Large intestine (tissue), 3 donors: Measurements from ENCODE around the gene CLDN12. TPM values are rescaled to one million over a fixed set of nuclear protein-coding genes. Genes with fewer than 3 reads are reported as not detected.

Experiments
- DNase-seq, 2 donors: peaks; one replicate each; pipeline versions ENCODE4 v3.0.0 to v3.0.0-alpha.2; 2013
- H3K27ac ChIP-seq: one replicate; pipeline ENCODE4 v1.5.1; 2013; ENCODE audit warnings: low read length
- H3K27me3 ChIP-seq: 2 replicates; pipeline ENCODE4 v1.6.1; 2013; ENCODE audit warnings: low read length; ENCODE audit not compliant: control insufficient read depth, insufficient read depth
- H3K36me3 ChIP-seq: 2 replicates; pipeline ENCODE4 v1.6.1; 2013; ENCODE audit warnings: low read length; ENCODE audit not compliant: control insufficient read depth, insufficient read depth
- H3K4me1 ChIP-seq: one replicate; pipeline ENCODE4 v1.6.1; 2013; ENCODE audit warnings: low read length; ENCODE audit not compliant: control insufficient read depth, insufficient read depth
- H3K4me3 ChIP-seq: one replicate; pipeline ENCODE4 v1.5.1; 2013; ENCODE audit warnings: low read length
- H3K9me3 ChIP-seq: one replicate; pipeline ENCODE4 v1.6.1; 2013; ENCODE audit warnings: mild to moderate bottlenecking, low read depth, low read length, moderate library complexity; ENCODE audit not compliant: control insufficient read depth
- WGBS: methylation state at CpG from one replicate; pipeline ENCODE4 v1.1.5; 2013; ENCODE audit warnings: low lambda C conversion rate; ENCODE audit not compliant: insufficient coverage; 5-methylcytosine and 5-hydroxymethylcytosine counted together
- polyA plus RNA-seq: library from polyadenylated mRNA; unstranded; fragments of 120-200 nt; gene quantifications from one replicate; pipeline ENCODE4 v1.2.1, GENCODE V29; 2013

CLDN12 gene
- polyA plus RNA-seq, 1 donor: 41.7 TPM

DNA sequence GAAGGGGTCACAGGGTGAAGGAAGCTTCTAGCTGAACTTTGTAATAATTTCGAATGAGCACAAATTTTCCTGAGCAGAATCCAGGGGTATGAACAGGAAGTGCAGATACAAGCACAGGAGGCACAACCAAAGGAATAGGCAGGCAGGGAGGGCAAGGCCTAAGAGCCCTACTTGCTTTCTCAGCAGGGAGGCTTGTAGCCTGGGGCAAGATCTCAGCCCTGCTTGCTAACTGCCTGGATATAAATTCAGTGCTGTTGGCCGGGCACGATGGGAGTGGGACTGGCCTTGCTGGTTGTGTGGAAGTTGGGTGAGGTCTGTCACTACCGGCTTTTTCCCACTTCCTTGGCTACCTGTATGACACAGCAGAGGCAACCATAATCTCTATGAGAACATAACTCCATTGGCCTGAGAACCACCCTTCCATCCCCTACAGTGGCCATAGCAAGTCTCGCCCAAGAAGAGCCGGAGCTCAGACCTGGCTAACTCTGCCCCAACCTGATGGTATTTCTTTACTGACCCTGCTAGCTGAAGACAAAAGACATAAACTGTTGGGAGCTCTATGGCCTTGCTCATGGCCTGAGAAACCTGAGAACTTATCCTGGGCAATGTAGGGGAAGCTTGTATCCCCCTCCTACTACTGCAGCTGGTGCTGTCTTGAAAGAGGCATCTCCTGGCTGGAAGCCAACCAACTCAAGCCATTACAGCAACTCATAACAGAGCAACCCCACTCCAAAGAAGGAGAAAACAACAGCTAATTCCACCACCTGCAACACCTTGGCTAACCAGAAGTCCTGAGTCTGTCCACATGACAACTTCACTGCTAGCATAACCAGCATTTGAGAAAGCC, 27.6 kb downstream of the CLDN12 start:
- WGBS: no CpG with 5 or more reads among the region's 6 CpGs
- Histone ChIP-seq H3K4me1 (no peaks in the 10 kb centered on the region), H3K36me3 (no peaks in the 10 kb centered on the region), H3K27ac (no peak overlapping the region), H3K4me3 (no peak overlapping the region), H3K27me3 (no peaks in the 10 kb centered on the region), H3K9me3 (peaks cover 15% of the 10 kb centered on the region)
- no peak for DNase-seq

DNA sequence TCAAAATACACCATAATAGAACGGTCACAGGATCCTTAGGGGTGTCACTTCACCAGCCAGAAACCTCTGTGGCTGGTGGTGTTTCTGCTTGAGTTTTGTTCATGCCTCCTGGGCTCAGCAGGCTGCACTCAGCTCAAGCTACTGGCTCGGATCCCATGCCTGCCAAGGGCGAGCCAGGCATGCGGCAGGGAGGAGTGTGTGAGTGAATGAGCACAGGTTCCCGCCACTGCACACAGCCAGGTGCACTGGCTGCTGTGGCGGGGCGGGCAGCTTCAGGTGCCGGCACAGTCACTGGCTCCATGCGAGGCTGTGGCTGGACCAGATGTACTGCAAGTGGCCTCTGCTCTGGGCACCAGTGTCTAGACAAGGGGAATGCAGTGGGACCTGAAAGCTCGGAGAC, 29.5 kb downstream of the CLDN12 start:
- no peak for DNase-seq

DNA sequence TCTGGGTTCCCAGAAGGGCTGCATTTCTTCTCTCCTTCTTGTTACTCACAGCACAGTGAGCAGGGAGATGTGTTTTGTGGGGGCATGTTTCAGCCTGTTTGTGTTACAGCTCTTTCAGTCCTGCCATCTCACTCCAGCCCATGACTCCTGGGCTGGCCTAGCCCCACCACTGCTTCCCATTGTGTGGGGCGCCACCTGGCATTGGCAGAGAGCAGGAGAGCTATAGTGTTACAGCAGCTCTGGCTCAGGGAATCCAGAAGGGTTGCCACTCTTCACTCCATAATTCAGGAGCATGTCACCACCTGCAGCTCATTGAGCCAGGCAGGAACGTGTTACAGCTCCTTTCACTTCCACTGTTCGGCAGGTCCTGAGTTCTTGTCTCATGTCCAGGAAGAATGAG, 30.0 kb downstream of the CLDN12 start:
- H3K9me3 ChIP-seq: peaks cover 15% of the 10 kb centered on the region
- H3K4me3 ChIP-seq: no peak overlapping the region
- H3K36me3 ChIP-seq: no peaks in the 10 kb centered on the region
- WGBS: no CpG with 5 or more reads among the region's 3 CpGs
- DNase-seq: no peak
- no peaks in the 10 kb centered on the region for H3K27me3 ChIP-seq
- H3K27ac ChIP-seq: no peak overlapping the region
- H3K4me1 ChIP-seq: no peaks in the 10 kb centered on the region

More for the DNA sequence above, 29.5 kb downstream of the CLDN12 start:
- H3K36me3 ChIP-seq: no peaks in the 10 kb centered on the region
- peaks cover 15% of the 10 kb centered on the region for H3K9me3 ChIP-seq
- no CpG with 5 or more reads among the region's 10 CpGs for WGBS
- no peak overlapping the region for H3K4me3 ChIP-seq
- no peaks in the 10 kb centered on the region for H3K4me1 ChIP-seq
- no peaks in the 10 kb centered on the region for H3K27me3 ChIP-seq
- no peak overlapping the region for H3K27ac ChIP-seq

DNA sequence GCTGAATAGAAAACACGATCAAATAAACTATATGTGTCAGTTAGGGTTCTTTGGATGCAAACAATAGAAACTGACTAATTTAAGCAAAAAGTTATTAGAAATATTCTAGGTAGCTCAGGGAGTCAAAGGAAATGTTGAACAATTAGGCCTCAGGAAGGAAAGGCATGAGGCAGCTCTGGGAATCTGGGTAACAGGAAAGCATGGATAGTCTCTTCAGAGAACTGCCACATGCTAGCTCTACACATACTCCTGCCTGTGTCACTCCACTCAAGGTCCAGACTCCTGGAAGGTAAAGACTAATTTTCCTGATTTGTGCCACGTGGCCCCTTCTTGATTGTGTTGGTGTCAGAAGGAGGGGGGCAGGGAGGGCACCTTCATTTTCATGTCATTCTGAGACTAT, 42.4 kb downstream of the CLDN12 start:
- Histone ChIP-seq H3K27me3 (no peaks in the 10 kb centered on the region), H3K4me1 (no peaks in the 10 kb centered on the region), H3K4me3 (no peak overlapping the region), H3K27ac (no peak overlapping the region), H3K36me3 (no peaks in the 10 kb centered on the region), H3K9me3 (no peaks in the 10 kb centered on the region)
- 67% methylated on average over 1 of the region's 2 CpGs for WGBS
- DNase-seq: no peak

DNA sequence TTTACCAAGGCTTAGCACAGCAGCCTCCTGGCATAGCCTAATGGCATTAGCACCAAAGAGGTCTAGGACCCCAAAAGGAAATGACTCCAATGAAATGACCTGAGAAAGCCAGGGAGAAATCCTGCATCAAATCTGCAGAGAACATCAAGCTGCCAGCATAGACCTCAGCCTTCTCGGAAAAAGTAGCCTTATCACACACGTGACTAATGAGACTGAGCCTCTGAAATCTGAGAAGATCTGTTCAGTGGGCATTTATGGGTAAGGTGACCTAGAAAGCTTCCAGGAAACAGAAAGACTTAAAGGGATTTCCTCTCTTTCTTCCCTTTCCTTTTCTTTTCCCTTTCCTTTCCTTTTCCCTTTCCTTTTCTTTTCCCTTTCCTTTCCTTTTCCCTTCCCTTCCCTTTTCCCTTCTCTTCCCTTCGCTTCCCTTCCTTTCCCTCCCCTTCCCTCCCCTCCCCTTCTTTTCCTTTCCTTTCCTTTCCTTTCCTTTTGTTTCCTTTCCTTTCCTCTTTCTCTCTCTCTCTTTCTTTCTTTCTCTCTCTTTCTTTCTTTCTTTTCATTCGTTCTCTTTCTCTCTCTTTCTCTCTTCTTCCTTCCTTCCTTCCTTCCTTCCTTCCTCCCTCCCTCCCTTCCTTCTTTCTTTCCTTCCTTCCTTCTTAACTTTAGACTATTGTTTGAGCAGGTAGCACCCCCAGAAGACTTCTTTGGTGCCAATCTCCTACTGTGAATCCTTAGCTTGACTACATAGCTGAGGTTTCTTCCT, 43.1 kb downstream of the CLDN12 start:
- WGBS: 100% methylated on average over 2 of the region's 4 CpGs
- Histone ChIP-seq H3K4me3 (no peak overlapping the region), H3K27ac (no peak overlapping the region), H3K9me3 (no peaks in the 10 kb centered on the region), H3K27me3 (no peaks in the 10 kb centered on the region), H3K36me3 (no peaks in the 10 kb centered on the region), H3K4me1 (no peaks in the 10 kb centered on the region)
- DNase-seq: no peak

DNA sequence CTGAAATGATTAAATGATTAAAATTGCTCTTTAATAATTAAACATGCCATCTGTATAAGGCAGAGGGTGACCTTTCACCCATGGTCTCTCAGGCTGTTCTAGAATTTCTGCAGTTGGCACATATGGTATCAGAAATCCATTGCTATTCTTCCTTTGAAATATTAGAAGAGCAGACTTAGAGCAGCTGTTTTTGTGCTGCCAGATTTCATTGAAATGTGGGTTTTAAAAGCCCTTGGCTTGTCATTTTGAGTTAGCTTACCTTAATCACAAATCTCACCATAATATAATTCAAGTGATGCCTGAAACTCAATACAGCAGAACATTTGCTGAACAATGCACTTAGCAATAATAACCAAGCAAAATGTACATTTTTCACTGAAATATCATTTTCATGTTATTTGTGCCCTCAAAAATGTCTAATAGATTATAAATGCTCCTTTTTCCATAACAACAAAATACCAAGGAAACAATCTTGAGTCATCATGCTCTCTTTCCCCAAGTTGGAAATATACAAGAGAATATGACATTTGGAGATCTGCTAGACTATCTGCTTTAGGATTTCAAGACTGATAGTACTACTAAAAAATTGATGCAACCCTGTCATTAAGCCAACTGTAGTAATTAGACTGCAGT, 50.1 kb downstream of the CLDN12 start:
- no peaks in the 10 kb centered on the region for H3K27me3 ChIP-seq
- H3K27ac ChIP-seq: no peak overlapping the region
- no peaks in the 10 kb centered on the region for H3K9me3 ChIP-seq
- H3K4me3 ChIP-seq: no peak overlapping the region
- H3K36me3 ChIP-seq: no peaks in the 10 kb centered on the region
- no peak for DNase-seq
- no peaks in the 10 kb centered on the region for H3K4me1 ChIP-seq

DNA sequence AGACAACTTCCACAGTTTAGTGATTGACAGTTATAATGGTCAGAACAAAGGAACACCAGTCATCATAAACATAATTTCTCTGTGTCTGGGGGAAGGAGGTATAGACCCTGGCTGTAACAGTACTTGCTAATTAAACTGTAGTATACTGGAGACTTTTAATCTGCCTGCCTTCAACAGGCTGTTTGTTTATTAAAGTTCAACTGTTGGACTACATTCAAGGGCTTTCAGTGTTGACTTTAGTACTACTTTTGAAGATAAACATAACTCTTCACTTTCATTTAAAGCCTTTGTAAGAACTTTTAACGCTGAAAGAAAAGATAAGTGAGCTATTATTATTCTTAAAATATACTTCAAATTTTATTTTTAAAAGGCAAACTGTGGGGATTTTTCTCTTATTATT, 50.7 kb downstream of the CLDN12 start:
- Histone ChIP-seq H3K4me1 (no peaks in the 10 kb centered on the region), H3K36me3 (no peaks in the 10 kb centered on the region), H3K27me3 (no peaks in the 10 kb centered on the region), H3K4me3 (no peak overlapping the region), H3K9me3 (no peaks in the 10 kb centered on the region), H3K27ac (no peak overlapping the region)
- WGBS: 33% methylated on average over 1 of the region's 1 CpG
- no peak for DNase-seq

DNA sequence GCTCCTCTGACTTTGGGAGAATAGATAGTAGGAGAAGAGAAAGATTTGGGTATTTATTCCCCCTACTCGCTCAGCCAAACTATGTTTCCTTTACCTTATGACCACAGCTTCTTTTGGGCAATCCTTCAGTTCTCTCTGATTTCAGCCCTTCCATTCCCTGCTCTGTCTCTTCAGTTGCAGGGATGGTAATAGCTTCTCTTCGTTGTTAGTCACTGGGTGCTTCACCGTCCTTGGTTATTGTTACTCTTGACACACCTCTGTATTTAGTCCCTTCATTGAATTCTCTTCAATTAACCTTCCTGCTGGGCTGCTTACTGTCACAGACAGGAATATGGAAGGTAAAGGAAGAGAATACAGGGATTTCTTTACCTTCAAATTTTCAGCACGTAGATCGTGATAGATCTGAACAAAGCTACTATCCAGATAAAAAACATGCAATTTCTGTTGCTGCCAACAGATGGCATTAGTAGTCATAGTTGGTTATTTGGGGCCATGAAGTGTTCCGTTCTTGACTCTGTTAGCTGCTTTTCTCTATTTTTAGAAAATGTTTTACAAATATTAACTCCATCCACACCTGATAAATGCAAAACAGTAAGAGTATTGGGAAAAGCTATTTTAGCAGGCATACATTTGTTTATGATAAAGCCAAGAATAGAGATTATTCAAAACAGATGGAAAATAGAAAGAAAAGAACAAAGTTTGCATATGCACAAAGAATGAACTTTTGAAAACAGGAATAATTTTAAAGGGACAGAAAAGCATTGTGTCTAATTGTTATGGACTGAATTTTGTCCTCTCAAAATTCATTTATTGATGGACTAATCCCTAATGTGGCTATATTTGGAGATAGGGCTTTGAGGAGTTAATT, 52.1 kb downstream of the CLDN12 start:
- Histone ChIP-seq H3K27me3 (no peaks in the 10 kb centered on the region), H3K36me3 (no peaks in the 10 kb centered on the region), H3K4me1 (no peaks in the 10 kb centered on the region), H3K27ac (no peak overlapping the region), H3K4me3 (no peak overlapping the region), H3K9me3 (no peaks in the 10 kb centered on the region)
- DNase-seq: peak in 1 of 2 donors; percentile 49
- WGBS: 22% methylated on average over 3 of the region's 6 CpGs

DNA sequence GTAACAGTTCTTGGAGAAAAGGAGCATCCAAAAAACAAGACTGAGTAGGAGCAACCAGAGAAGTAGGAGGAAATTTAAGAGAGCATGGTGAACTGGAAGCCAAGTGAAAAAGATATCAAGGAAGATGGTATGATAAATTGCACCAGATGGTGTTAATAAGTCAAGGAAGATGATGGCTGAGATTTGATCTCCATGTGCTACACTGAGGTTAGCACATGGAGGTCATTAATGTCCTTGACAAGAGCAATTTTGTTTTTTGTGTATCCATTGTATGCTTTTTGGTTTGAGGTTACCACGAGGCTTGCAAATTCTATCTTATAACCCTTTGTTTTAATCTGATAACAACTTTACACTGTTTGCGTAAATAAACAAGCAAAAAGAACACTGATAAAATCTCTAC, 54.8 kb downstream of the CLDN12 start:
- Histone ChIP-seq H3K4me3 (no peak overlapping the region), H3K4me1 (no peaks in the 10 kb centered on the region), H3K27ac (no peak overlapping the region), H3K9me3 (no peaks in the 10 kb centered on the region), H3K27me3 (no peaks in the 10 kb centered on the region), H3K36me3 (no peaks in the 10 kb centered on the region)
- WGBS: 71% methylated on average over 1 of the region's 2 CpGs
- no peak for DNase-seq

DNA sequence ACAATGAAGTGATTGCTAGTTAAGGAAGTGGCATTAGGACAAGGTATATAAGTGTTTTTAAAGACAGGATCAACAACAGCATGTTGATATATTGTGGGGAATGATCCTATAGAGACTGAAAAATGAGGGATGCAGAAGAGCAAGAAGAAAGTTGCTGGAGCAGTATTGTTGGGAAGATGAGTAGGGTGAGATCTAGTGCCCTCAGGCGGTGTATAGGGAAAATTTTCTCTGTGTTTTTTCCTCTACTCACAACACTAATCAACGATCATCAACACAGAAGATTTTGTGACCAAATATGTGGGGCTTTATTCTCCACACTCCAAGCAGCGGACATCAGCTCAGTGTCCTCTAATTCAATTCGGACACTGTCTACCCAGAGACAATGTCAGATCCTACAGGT, 56.6 kb downstream of the CLDN12 start:
- H3K4me3 ChIP-seq: no peak overlapping the region
- peaks cover 6% of the 10 kb centered on the region for H3K9me3 ChIP-seq
- no peak for DNase-seq
- H3K4me1 ChIP-seq: no peaks in the 10 kb centered on the region
- H3K36me3 ChIP-seq: no peaks in the 10 kb centered on the region
- no peaks in the 10 kb centered on the region for H3K27me3 ChIP-seq
- no CpG with 5 or more reads among the region's 4 CpGs for WGBS
- no peak overlapping the region for H3K27ac ChIP-seq
